SH-SY5Y (cell line): ENCODE results near the gene POLR1A.

ENCODE experiments used
- GATA2 ChIP-seq: IDR thresholded peaks from 2 replicates; pipeline ENCODE4 v1.6.1; 2011; ENCODE audit warnings: mild to moderate bottlenecking, low read depth, low read length
- GATA3 ChIP-seq: IDR thresholded peaks from 2 replicates; pipeline ENCODE4 v1.6.1; 2011; ENCODE audit warnings: low read depth, mild to moderate bottlenecking, low read length, moderate library complexity

Gene POLR1A

DNA sequence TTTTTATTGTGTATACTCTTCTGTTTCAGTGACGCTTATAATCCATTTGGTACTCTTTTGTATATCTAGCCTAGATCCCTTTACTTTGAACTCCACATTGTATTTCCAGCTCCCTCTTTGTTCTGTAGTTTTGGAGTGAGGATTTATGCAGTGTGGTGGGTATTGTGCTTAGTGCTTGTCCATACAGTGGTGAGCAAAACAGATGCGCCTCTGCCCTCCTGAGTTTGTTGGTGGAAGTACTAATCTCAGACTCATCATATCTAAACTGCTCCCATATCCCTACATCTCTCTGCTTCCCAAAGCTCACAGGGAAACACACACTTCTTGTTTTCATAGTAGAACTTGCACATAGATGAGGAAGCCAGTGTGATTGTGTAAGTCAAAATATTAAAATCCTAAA, 12.4 kb upstream of the POLR1A start:
- no peak for TF ChIP-seq GATA2
- no peak for TF ChIP-seq GATA3

DNA sequence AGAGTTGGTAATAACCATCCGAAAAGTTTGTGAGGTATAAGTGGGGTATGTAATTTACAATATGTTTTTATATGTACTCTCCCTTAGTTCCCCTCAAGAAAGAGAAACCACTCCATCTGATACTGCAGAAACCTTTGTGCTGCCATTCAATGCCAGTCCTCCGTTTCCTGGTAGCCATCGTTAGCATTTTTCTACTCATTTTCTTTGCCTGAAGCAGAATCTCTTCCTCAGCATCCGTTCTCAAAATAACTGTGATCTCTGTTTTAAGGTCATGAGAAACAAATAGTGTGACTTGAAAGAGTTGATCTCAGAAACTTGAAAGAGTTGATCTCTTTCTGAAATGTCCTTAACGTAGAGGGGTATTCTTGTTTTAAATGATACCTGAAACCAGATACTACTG, 1.3 kb upstream of the POLR1A start:
- TF ChIP-seq GATA3 (no peak), GATA2 (no peak)

DNA sequence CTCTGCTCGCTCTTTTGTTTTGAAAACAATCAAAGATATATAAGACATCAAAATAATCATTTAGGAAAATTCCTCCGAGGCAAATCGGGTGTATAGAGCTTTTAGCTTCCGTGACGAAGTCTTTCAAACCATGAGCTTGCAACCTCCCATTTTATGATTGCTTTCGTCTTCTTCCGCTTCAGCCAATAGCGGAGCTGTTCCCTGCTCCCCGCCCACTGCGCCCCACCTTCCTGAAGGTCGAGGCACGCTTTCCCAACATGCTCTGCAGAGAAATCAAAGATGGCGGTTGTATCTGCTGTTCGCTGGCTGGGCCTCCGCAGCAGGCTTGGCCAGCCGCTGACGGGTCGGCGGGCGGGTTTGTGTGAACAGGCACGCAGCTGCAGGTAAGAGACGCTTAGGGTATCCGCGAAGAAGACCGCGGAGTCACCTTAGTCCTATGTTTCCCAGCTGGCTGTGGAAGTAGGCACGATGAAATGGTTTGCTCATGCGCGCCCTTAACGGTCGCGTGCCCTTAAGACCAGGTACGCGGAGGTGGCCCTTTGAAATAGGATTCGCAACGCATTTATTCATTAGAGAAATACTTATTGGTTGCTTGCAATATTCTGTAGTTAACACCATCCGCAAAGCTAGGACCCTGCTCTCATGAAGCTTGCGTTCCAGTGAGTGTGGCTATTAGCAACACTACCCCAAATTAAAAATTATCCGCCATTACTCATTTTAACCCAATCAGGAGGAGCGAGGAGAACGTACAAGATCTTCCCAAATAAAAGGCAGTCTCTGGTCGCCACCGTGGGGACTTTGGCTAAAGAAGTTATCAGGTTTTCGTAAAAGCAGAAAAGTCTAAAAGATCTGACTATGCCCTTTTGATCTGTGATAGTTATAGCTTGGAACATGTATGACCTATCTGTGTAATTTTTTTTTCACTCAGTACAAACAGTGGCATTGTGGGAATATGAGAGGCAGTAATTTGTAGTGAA, 571 bp upstream of the POLR1A start, which contains the start of gene PTCD3:
Gene PTCD3, plus strand, starts transcription at position 267 of the 977 bp plus-strand sequence. Its CDS starts 13 bp downstream, at position 280.
- TF ChIP-seq GATA2 (no peak), GATA3 (no peak)

DNA sequence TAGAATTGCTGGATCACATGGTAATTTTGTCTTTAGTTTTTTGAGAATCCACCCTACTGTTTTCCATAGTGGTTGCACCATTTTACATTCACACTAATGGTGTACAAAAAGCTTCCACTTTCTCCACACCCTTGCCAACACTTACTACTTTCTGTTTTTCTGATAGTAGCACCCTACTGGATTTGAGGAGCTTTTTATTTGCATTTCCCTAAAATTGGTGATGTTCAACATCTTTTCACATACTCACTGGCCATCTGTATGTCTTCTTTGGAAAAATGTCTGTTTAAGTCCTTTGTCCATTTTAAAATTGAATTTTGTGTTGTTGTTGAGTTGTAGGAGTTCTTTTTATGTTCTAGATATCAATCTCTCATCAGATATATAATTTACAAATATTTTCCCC, 3.5 kb downstream of the POLR1A start:
- TF ChIP-seq GATA2 = no peak

DNA sequence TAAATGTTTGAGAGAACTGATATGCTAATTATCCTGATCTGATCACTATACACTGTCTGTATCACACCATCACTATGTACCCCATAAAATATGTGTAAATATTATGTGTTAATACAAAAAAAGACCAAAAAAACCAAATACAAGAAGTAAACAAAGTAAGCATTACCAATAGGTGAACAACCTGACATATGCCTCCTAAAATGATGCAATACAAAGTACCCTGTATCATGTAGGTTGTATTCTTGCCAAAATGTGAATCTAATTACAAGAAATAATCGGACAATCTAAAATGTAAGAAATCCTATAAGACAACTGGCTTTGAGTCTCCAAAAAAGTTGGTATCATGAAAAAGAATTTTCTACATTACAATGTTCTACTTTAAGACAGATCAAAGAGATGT, 7.8 kb downstream of the POLR1A start:
- TF ChIP-seq GATA3 (no peak), GATA2 (no peak)

GRCh38 chr2:86097114-86097896, 8.4 kb downstream of the POLR1A start:
- TF ChIP-seq GATA2 (no peak), GATA3 (no peak)

DNA sequence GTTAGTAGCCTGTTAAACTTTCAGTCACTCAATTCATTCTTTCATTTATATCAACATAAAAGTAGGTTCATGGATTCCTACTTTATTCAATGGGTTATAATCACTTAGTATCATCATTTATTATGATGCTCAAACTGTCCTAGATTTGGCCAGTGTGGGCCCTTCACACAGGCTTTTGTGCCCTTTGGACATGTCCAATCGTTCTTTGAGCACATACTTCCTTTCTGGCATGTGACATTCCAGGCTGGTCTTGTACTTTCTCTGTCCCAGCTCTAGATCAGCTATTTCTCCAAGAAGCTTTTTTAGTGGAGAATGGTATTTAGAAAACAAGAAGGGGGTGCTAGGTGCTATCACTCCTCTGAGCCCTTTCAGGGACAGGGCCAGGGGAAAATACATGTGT, 11.5 kb downstream of the POLR1A start:
- TF ChIP-seq GATA3 = no peak
- TF ChIP-seq GATA2 = no peak

DNA sequence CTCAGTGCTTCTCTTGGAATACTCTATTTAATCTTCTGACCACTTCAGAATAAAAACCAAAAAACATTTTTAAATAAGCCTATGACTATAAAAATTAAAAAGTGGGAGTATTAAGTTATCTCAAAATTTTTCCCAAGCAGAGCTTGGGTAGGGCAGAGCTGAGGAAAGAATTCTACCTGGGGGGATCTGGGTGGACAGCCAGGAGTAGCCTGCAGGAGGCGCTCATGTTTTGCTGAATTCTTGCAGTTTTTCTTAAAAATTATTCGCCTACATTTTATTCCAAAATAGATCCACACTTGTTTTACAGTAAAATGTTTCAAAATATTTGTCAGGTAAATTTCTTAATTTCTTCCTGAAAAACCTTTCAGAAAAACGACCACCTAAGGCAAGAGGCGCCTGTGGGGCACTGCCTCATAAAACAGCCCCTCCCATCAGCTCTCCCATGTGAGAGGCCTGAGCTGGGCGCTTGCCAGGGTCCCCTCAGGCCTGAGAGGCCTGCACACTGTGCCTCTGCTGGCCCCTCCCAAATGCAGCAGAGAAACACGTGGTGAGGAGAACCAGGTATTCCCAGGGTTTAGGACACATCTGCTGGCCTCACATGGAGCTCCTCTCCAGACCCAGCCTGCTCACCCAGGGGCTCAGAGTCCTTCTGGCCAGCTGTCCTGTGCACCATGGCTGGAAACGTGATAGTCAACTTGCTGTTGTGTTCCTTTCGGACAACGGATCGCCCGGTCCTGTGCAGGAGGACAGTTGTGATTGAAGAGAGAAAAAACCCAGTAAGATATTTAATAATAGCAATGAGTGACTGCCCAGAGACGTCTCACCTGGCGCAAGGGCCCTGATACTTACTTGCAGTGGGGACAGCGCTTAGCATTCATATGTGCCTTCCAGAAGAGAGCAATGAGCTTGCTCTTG, 17.5 kb downstream of the POLR1A start:
- TF ChIP-seq GATA2 (no peak), GATA3 (no peak)

DNA sequence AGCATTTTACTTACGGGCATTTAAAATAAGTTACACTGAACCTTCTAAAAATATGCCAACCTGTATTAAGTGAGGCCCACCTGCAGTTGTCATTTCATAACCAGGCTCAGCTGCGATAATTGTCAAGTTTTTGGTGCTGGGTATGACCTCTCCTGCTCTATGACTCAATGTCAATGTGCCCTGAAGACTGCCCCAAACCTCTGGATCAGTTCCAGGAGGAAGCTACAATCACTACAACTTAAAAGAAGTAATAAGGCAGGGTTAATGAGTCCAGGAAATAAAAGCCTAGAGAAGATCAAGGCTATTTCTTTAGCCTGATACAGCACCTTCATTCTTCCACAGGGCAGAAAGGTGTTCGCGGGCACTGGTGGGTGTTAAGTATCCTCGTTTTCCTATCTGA, 22.9 kb downstream of the POLR1A start:
- no peak for TF ChIP-seq GATA2
- no peak for TF ChIP-seq GATA3

DNA sequence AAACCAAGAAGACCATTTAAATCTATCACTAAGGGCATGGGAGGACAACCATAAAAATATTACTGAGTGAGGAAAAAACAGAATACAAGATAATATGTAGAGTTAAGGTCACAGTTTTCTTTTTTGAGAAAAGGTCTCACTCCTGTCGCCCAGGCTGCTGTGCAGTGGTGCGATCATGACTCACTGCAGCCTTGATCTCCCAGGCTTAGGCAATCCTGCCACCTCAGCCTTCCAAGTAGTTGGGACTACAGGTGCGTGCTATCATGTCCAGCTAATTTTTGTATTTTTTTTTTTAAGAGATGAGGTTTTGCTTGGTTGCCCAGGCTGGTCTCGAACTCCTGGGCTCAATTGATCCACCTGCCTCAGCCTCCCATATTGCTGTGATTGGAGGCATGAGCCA, 24.0 kb downstream of the POLR1A start:
- TF ChIP-seq GATA2 = no peak
- no peak for TF ChIP-seq GATA3

GRCh38 chr2:86079981-86080911, 25.4 kb downstream of the POLR1A start:
- TF ChIP-seq GATA2 (no peak), GATA3 (no peak)

- TF ChIP-seq GATA3 = no peak
- no peak for TF ChIP-seq GATA2
Observed at GRCh38 chr2:86078774-86079545, 26.7 kb downstream of the POLR1A start.

DNA sequence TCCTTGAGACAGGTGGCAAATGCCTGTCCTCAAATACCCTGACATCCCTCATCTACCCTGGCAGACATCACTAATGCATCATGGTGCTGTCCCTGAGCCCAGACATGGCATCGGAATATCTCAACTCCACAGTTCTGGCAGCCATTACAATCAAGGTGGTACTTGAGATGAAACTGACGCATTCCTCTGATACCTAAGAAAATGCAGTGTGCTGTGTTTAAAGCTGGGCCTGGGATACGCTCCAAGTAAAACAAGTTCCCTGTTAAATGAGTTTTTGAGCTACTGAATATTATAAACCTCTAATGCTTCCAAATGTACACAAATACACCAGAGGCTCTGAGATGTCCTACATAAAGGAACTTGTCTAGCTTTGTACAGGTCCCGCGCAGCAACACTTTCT, 29.8 kb downstream of the POLR1A start:
- TF ChIP-seq GATA2 (no peak), GATA3 (no peak)
